ENCODE data around the gene OPN1LW. TPM values are rescaled to one million over a fixed set of nuclear protein-coding genes. Genes with fewer than 3 reads are reported as not detected.
"Not testable (repeated sequence)": the region's sequence is repeated elsewhere in the genome, so short reads cannot be mapped to it uniquely, and the experiment has no call there.

The OPN1LW gene
- total RNA-seq, result not detected in 2 replicates

DNA sequence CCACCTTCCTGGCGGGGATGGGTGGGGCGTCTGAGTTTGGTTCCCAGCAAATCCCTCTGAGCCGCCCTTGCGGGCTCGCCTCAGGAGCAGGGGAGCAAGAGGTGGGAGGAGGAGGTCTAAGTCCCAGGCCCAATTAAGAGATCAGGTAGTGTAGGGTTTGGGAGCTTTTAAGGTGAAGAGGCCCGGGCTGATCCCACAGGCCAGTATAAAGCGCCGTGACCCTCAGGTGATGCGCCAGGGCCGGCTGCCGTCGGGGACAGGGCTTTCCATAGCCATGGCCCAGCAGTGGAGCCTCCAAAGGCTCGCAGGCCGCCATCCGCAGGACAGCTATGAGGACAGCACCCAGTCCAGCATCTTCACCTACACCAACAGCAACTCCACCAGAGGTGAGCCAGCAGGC, at the start of gene OPN1LW:
Gene OPN1LW, plus strand, starts transcription at position 234 of the 400 bp plus-strand sequence. Its CDS starts 41 bp downstream, at position 275.
- not testable (repeated sequence) for DNase-seq (ENCODE audit: low read depth); H3K4me3 ChIP-seq (ENCODE audit: low read depth, low read length)

DNA sequence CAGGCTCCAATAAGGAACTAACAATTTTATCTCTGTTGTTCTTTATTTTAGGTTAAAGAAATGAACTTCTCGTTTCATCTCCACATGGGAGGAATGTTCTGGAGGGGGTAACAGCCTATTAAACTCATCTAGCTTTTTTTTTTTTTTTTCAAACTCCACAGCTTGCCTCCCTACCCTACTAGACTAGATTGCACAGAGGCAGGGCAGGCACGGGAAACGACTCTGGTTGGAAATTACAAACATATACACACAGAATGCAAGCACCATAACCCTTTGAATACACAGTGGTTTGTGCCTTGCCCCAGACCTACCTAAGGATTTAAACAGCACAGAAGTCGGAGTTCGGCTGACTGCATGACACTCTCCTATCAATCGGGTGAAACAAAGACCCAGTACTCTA, 49.2 kb upstream of the OPN1LW start:
- TF ChIP-seq, protein P1, sequence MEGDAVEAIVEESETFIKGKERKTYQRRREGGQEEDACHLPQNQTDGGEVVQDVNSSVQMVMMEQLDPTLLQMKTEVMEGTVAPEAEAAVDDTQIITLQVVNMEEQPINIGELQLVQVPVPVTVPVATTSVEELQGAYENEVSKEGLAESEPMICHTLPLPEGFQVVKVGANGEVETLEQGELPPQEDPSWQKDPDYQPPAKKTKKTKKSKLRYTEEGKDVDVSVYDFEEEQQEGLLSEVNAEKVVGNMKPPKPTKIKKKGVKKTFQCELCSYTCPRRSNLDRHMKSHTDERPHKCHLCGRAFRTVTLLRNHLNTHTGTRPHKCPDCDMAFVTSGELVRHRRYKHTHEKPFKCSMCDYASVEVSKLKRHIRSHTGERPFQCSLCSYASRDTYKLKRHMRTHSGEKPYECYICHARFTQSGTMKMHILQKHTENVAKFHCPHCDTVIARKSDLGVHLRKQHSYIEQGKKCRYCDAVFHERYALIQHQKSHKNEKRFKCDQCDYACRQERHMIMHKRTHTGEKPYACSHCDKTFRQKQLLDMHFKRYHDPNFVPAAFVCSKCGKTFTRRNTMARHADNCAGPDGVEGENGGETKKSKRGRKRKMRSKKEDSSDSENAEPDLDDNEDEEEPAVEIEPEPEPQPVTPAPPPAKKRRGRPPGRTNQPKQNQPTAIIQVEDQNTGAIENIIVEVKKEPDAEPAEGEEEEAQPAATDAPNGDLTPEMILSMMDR (IDR thresholded peaks at IDR 0.05; ENCODE audit: insufficient read depth, low read depth, low read length), result no peak
- H3K4me3 ChIP-seq (ENCODE audit: low read depth, low read length), result peak overlapping the region; percentile 74
- no peak for DNase-seq (ENCODE audit: low read depth)

DNA sequence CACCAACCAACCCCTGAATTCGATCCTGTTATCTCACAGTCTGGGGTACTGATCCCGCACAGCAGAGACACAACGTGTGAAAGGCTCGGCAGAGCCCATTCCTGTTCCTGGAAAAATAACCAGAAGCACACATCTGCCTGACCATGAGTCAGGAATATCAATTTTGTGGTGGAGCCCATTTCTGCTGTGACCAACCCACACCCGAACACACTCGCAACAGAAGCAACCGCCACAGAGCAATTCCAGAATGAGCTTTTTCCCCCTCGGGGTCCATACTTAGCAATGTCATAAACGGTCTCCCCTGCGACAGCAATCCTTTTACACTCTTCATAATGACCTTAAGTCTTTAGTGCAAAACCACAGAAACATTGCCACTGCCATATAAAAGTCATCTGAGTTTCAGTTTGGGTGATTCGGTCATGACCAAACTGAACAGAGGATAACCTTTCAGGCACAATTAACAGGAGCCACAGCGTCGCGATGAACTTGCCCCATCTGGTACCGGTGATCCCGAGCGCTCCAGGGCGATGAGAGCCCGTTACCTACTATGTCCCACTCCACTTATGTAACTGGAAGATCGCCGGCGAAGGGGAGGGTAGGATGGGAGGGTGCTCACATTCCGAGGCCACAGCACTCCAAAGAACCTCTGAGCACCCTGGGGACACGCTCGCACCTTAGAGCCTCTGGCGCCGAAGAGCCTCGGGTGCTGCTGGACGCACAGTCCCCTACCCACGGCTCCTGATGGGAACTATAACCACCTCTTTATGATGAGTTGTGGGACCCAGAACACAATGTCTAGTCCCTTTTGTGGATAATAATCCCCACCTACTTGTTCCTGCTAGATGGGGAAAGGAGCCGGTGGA, 47.7 kb upstream of the OPN1LW start:
- peak; percentile 35 for DNase-seq (ENCODE audit: low read depth)
- peak overlapping the region; percentile 74 for H3K4me3 ChIP-seq (ENCODE audit: low read depth, low read length)
- TF ChIP-seq, protein P1 (IDR thresholded peaks at IDR 0.05; ENCODE audit: insufficient read depth, low read depth, low read length), result no peak

DNA sequence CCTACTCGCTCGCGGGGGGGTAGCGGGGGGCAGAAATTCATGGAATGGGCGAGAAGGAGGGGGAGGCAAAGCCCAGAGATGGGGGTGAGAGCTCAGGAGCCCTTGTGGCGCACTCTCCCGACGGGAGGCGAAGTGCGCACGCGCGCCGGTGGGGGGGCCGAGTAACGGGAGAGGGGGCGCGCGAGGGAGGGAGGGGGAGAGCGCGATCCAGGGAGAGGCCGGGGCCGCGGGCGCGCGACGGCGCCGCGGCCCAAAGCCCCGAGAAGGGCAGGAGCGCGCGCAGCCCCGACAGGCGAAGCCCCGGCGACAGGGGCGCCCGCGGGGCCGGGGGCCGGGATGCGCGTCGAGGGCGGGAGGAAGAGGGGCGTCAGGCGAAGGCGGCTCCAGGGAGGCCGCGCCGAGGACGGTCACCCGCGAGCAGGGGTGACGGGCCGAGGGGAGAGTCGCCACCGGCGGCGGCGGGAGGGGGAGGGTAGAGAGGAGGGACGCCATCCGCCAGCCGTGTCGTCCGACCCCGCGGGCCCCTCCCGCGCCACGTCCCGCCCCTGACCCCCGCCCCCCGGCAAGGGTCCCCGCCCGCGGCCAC, 46.9 kb upstream of the OPN1LW start:
- TF ChIP-seq, protein P1 (IDR thresholded peaks at IDR 0.05; ENCODE audit: insufficient read depth, low read depth, low read length), result no peak

DNA sequence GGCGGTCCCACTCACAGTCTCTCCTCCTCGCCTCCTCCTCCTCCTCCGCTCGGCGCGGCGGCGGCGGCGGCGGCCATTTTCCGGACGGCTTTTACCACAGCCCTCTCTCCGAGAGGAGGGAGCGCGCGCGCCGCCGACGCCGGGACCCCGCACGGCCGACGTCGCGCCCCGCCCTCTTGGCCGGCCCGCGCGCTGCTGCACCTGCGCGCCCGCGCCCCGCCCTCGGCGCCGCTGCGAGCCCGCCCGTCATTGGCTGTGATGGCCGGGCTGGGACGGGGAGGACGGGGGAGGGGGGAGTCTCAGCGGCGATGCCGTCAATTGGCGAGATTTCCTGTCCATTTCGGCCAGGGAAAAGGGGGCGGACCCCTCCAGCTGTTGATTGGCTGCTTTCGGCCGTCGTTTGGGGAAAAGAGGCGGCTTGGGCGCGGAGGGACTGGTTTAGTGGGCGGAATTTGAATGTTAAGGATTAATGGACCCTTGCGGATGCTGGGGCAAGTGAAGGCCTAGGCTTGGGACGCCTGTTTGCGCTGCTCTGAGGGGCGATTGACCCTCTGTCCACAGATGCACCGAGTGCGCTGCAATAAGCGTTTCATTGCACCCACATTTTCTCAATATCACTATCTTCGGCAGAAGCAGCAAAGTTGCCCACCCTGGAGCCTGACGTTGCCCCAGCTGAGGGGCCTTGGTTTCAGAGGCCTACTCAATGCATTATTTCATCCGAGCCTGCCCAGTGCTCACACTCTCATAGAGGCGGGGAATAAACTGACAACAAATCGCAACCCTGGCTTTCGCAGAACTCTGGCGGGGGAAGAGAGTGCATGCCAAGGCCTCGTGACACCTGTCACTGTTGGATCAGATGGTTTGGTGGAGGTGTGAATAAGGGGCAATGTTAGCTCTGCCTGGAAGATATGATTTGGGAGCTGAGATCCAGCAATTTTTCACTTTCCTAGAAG, 46.2 kb upstream of the OPN1LW start, which contains the start of gene MECP2:
Gene MECP2, minus strand, starts transcription at position 129 of the 953 bp plus-strand sequence.
- TF ChIP-seq, protein P1 (IDR thresholded peaks at IDR 0.05; ENCODE audit: insufficient read depth, low read depth, low read length), result no peak
- DNase-seq (ENCODE audit: low read depth), result peak; percentile 92
- H3K4me3 ChIP-seq (ENCODE audit: low read depth, low read length), result peak within 1 kb of the TSS; percentile 74

More for the DNA sequence above, 46.9 kb upstream of the OPN1LW start:
- DNase-seq (ENCODE audit: low read depth), result peak; percentile 65
- peak overlapping the region; percentile 74 for H3K4me3 ChIP-seq (ENCODE audit: low read depth, low read length)

DNA sequence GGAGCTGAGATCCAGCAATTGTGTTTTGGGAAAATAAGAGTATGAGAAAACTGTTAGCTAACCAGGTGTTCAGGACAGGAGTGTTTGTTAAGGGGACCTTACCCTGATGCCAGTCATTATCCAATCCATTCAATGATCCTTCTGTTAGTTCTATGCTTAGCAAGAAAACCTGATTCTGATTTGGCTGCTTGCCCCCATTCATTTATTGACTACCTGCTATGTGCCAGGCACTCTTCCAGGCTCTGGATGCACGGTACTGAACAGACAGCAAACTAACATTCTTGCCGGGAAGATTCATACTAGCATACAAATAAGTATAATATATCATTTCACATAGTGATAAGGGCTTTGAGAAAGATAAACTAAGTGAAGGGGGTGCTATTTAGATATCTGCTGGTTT, 45.5 kb upstream of the OPN1LW start:
- DNase-seq (ENCODE audit: low read depth), result no peak
- no peak overlapping the region for H3K4me3 ChIP-seq (ENCODE audit: low read depth, low read length)
- TF ChIP-seq, protein P1 (IDR thresholded peaks at IDR 0.05; ENCODE audit: insufficient read depth, low read depth, low read length), result no peak

All from fibroblast of villous mesenchyme (primary cell).